GM12872 (cell line): ENCODE results near the gene FGF14.

Experiments used
- TF ChIP-seq, protein P1 (sequence below): IDR thresholded peaks from 3 replicates; pipeline ENCODE4 v1.5.1; 2011; ENCODE audit warnings: low read depth, mild to moderate bottlenecking, low read length, moderate library complexity; ENCODE audit not compliant: insufficient read depth

The FGF14 gene

DNA sequence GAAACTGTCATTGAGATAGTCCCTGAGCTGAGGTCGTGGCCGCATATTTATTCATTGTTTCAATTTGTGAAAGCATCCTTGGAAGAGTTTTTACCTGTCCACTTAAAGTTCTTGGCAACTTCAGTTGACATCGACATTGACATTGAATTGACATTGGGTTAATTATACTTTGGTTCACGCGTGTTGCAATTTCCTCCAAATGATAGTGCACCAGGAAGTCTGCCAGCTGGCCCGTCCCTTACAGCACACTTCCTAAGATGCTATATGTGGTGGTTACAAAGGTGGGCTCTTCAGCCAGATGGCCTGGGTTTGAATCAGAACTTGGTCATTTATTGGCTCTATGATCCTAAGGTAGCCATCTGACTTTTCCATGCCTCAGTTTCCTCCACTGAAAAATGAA is 176.0 kb downstream of the FGF14 start:
- TF ChIP-seq, protein P1, sequence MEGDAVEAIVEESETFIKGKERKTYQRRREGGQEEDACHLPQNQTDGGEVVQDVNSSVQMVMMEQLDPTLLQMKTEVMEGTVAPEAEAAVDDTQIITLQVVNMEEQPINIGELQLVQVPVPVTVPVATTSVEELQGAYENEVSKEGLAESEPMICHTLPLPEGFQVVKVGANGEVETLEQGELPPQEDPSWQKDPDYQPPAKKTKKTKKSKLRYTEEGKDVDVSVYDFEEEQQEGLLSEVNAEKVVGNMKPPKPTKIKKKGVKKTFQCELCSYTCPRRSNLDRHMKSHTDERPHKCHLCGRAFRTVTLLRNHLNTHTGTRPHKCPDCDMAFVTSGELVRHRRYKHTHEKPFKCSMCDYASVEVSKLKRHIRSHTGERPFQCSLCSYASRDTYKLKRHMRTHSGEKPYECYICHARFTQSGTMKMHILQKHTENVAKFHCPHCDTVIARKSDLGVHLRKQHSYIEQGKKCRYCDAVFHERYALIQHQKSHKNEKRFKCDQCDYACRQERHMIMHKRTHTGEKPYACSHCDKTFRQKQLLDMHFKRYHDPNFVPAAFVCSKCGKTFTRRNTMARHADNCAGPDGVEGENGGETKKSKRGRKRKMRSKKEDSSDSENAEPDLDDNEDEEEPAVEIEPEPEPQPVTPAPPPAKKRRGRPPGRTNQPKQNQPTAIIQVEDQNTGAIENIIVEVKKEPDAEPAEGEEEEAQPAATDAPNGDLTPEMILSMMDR, result no peak

DNA sequence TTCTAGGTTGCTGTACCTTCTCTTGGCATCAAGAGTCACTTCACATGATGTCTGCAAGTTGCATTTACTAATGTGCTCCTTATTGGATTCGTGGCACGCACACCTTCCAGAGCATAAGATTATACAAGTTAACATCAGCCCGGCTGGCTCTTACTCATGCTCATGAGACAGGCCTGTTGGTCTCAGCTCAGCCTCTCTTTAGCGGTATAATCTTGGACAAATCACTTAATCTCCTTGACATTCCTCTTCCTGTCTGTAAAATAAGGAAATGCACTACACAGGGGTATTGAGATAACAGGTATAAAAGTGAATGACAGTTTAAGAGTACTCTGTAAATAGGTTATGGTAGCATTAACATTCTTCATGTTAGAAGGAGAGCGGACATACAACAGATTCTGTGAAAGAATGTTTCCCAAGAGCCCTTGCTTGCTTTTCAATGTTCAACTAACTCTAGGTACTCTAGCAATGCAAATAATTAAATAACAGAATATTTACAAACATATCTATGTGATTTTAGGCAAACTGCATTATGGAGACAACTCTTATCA is 181.1 kb downstream of the FGF14 start:
- TF ChIP-seq, protein P1, result no peak

DNA sequence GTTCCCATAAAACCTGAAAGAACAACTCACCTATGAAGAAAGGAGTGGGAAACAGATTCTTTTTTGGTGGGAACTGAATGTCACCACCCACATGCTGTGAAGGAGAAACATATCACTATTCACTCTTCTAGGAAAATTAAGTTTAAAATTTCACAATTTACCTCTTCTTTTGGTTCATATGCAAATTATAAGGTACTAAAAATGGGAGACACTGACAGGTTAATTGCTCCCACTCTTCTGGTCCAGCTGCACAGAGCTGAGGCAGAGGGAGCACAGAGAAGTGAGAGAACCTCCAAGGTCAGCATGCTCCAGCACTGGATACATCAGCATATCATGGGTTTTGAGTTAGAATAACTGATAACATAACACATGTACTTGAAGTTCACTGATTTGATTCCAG is 186.9 kb downstream of the FGF14 start:
- TF ChIP-seq, protein P1, result no peak

DNA sequence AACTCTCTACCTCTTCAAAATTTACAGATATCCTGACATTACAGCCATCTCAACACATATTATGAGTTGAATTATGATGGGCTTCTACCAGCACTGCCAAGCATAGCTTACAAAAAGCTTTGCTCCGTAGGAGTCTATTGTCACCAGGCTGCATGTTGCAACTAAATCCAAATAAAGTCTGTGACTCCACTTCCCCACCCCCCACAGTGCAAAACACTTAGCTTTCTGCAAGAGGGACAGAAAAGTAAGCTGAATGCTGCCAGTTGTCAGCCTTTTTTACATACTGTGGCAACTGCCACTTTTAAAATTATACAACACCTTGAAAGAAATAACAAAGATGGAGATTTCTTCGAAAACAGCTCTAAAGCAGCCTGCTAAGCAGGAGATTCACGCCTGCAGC is 189.1 kb downstream of the FGF14 start:
- TF ChIP-seq, protein P1, result no peak

DNA sequence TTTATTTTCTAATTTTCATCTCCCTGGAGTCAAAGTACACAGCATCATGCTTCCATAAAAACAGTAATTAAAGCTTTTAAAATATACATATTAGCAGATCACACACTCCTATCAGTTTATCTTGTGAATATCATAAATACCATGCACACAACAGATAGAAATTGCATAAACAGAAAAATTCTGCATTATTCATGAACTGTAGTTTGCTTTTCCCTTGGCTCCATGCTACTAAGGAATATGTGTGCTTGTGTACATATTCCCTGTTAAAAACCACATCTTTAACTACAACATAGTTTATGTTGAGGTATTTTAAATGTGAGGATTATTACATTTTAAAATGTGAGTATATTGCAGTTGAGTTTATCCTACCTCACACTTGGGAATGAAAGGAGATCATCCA is 193.5 kb downstream of the FGF14 start:
- TF ChIP-seq, protein P1, result no peak

DNA sequence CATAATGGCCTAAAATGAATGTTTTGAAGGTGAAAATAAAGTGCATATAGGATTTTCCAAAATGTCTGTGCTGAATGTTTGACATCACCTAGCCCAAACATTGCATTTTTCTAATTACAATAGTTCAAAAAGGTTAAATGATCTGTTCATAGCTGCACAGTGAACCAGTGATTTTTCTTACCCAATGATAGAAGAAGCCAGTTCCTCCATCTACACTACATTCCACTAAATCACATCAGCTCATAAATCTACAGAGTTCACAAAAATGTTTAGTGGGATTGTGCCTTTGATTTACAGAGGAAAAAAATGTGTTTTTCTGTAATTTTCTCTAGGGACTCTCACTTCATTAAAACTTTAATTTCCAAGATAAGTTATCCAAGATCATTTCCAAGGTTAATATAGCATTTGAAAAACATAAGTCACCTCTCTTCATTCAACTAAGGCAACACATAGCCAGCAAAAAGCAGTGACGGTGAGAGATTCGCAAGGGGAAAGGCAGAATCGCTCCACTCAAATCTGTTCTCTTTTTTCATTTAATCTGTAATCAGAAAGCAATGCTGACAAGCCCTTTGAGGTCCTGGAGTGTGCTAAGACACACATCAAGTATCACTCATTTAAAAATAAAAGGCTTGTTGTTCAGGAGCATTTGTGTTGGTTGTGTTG is 194.0 kb downstream of the FGF14 start:
- TF ChIP-seq, protein P1, result no peak

DNA sequence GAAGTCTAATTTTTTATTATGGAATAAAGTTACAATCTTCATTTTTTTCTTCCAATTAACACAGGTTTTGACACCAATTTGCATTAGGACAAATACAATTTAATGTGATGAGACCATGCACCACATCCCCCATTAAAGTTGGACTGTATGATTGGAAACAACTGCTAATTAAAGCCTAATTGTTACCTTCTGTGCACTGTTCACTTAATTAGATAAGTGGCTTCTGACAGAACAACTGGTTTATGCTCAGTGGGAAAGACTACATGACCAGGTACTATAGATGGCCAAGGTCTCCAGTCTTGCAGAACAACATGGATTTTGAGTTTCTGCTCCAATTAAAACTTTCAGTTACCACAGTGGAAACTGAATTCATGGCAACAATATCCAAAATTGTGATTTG is 198.1 kb downstream of the FGF14 start:
- TF ChIP-seq, protein P1, result no peak
